GM13976 (cell line): ENCODE results near the gene ZNF836.

Experiments
- DNase-seq: peaks from one replicate; pipeline ENCODE4 v3.0.0; 2012; ENCODE audit warnings: low spot score
- in situ Hi-C: fragments of 300-500 bp; cut with MboI; formaldehyde crosslinking; loops from one replicate; pipeline ENCODE4 v1.12.0; 2022; ENCODE audit warnings: low sequenced_read_pairs, mixed read lengths, inconsistent platforms; ENCODE audit not compliant: unreplicated experiment
- TF ChIP-seq, protein P1 (sequence below): IDR thresholded peaks from 2 replicates; pipeline ENCODE4 v1.5.1; 2012; ENCODE audit warnings: borderline replicate concordance, mild to moderate bottlenecking; ENCODE audit not compliant: insufficient read depth; ENCODE audit errors: extremely low read depth, missing control alignments, control extremely low read depth

Gene ZNF836

DNA sequence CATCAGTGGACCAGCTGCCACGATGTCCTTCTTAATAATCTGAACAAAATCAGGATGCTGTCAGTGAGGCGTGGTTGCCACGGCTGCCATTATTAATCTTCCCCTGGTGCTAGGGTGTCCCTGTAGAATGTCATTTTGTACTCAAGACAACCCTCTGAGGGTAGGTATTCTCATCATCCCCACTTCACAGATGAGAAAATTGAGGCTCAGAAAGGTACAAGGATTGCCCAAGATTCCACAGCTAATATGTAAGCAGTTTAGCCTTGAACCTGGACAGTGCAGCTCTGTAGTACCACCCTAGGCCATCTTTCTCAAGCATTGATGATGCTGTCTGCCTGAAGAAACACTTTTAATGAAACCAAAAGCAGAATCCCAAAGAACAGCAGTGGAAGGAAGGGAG lies 26.5 kb upstream of the ZNF836 start:
- TF ChIP-seq, protein P1, sequence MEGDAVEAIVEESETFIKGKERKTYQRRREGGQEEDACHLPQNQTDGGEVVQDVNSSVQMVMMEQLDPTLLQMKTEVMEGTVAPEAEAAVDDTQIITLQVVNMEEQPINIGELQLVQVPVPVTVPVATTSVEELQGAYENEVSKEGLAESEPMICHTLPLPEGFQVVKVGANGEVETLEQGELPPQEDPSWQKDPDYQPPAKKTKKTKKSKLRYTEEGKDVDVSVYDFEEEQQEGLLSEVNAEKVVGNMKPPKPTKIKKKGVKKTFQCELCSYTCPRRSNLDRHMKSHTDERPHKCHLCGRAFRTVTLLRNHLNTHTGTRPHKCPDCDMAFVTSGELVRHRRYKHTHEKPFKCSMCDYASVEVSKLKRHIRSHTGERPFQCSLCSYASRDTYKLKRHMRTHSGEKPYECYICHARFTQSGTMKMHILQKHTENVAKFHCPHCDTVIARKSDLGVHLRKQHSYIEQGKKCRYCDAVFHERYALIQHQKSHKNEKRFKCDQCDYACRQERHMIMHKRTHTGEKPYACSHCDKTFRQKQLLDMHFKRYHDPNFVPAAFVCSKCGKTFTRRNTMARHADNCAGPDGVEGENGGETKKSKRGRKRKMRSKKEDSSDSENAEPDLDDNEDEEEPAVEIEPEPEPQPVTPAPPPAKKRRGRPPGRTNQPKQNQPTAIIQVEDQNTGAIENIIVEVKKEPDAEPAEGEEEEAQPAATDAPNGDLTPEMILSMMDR: no peak
- in situ Hi-C loops: no loop called here

DNA sequence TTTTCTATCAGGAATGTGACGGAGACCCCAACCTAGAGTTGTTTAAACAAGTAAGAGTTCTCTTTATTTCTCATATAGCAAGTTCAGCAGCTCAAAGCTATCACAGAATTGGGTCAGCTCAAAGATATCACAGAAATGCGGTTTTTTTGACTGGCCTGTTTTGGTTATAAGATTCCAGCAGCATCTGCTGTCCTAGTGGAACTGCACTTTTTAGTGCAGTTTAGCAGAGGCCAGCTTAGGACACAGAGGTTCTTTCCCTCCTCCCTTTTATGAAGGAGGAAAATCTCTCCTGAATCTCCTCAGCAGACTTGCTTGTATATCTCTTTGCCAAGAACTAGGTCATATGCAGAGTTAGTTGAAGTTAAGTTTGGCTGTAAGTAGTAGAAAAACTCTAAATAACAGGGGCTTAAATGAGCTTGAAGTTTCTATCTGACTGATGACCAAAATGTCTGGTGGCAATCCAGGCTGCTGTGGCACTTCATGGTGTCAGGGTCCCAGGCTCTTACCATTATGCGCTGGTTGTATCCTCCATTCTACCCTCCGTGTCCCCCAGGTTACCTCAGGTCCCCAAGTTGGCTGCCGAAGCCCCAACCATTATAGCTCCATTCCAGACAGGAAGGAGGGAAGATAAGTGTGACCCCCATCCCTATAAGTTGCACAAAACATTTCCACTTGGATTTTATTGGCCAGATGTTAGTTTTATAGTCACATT lies 25.0 kb upstream of the ZNF836 start:
- in situ Hi-C loops: no loop called here
- no peak for DNase-seq
- TF ChIP-seq, protein P1: no peak

More for the DNA sequence above, 26.5 kb upstream of the ZNF836 start:
- DNase-seq: no peak

DNA sequence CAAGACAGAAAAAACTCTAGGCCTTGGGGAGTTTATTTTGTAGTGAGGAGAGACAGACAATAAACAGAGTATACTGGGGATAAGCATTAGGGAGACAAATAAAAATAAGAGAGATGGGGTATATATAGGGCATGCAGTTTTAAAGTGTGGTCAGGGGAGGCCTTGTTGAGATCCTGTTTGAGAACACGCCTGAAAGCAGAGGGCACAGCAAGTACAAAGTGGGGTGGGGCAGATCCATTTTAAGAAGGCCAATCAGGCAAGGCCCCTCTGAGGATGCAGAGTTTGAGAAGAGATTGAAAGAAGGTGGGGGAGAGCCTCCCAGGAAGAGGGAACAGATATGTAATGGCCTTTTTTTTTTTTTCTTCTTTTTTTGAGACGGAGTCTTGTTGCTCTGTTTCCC lies 20.5 kb upstream of the ZNF836 start:
- DNase-seq: no peak
- in situ Hi-C loops: no loop called here
- TF ChIP-seq, protein P1: no peak

DNA sequence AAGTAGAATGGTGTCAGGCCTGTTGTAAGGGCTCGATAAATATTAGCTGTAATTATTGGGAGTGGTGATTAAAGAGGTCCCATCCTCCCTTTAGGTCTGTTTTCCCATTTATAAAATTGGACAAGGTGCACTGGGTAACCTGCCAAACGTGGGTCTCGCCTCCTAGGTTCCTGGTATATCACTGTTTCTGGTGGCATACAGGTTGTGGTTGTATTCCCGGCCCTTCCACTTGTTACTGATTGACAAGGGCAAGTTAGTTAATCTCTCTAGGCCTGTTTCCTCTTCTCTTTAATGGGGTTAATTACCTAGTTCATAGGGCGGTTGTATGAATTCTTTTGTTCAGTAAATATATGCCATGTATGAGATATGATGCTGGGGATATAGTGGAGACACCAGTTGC lies 20.0 kb upstream of the ZNF836 start:
- no peak for DNase-seq
- in situ Hi-C loops: no loop called here
- TF ChIP-seq, protein P1: no peak

DNA sequence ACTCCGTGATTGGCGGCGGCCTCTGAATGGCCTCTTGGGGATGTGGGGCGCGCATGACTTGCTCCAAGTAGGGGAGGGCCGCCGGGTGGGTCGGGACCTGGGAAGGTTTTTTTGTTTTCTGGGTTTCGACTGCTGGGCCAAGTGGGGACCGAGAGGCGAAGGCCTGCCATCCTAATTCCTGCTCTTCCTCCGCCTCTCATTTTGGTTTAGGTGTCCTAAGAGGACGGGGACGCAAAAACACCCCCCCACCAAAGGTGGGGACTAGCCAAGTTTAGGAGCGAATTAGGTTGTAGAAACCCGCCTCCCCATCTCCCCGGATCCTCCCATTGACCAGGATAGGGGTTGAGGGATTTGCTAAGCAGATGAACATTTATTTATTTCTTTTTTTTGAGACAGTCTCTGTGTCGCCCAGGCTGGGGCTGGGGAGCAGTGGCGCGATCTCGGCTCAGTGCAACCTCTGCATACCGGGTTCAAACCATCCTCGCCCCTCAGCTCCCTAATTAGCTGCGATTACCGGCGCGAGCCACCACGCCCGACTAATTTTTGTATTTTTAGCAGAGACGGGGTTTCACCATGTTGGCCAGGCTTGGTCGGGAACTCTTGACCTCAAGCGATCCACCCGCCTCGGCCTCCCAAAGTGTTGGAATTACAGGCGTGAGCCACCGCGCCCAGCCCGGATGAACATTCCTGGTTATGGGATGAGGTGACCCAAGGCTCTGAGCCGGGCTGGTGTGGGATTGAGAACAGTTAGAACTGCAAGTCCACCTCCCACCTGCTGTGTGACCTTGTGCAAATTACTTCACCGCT lies 19.3 kb upstream of the ZNF836 start:
- DNase-seq: no peak
- in situ Hi-C loops: no loop called here
- TF ChIP-seq, protein P1: no peak

DNA sequence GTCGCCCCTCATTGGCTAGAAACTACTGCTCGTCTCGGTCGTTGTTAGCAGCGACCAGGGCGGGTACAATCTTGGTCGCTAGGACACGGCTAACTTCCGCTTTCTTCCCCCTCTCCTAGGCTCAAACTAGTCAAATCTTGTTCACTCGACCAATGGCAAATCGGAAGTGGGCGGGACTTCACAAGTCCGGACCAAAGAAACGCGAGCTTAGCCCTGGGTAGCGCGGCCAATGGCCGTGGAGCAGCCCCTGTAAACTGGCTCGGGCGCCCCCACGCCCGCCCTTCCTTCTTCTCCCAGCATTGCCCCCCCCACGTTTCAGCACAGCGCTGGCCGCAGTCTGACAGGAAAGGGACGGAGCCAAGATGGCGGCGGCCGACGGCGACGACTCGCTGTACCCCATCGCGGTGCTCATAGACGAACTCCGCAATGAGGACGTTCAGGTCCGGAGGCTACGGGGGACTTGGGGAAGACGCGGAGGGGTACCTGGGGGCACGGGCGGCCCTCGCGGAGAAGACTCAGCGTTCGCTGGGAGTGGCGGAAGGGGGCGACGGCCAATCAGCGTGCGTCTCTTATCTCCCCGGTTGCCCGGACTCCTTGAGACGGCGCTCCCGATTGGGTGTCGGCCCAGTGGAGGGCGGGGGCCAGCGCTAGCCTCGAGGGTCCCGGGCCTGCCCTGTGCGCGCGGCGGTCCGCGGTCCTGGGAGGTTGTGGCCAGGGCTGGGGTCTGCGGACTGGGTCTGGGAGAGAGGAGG lies 18.5 kb upstream of the ZNF836 start, which contains the start of gene PPP2R1A:
Gene PPP2R1A (plus strand): TSS at position 318 of the 752 bp plus-strand sequence. CDS start 45 bp downstream, at position 363.
- in situ Hi-C loops: no loop called here
- DNase-seq: peak; percentile 95
- TF ChIP-seq, protein P1: no peak
